GM18517 (cell line): Measurements from ENCODE around the gene MRGPRX3.
"Not testable (repeated sequence)": the region's sequence is repeated elsewhere in the genome, so short reads cannot be mapped to it uniquely, and the experiment has no call there.

Source experiments
- ATAC-seq: cut with Tn5 transposase; IDR thresholded peaks from one replicate; pipeline ENCODE4 v1.9.1; 2021; ENCODE audit warnings: mild to moderate bottlenecking, moderate library complexity; ENCODE audit not compliant: unreplicated experiment

Gene MRGPRX3

GRCh38 chr11:18132341-18132740, at the start of gene MRGPRX3:
Gene MRGPRX3 (plus strand): TSS chr11:18132571. CDS start chr11:18137203, 4,632 bp downstream.
- no peak for ATAC-seq

GRCh38 chr11:18088366-18088765, 44.0 kb upstream of the MRGPRX3 start:
- no peak for ATAC-seq

GRCh38 chr11:18088966-18089365, 43.4 kb upstream of the MRGPRX3 start:
- ATAC-seq, result no peak

- ATAC-seq, result no peak
These were observed 40.6 kb upstream of the MRGPRX3 start for GRCh38 chr11:18091731-18092130.

- ATAC-seq, result no peak
These were observed 38.4 kb upstream of the MRGPRX3 start for GRCh38 chr11:18093959-18094358.

- no peak for ATAC-seq
These were observed 31.3 kb upstream of the MRGPRX3 start for GRCh38 chr11:18100926-18101656.

- no peak for ATAC-seq
These were observed 27.1 kb upstream of the MRGPRX3 start for GRCh38 chr11:18105086-18105801.

- peak; percentile 77 for ATAC-seq
These were observed 26.4 kb upstream of the MRGPRX3 start, which contains the start of gene SAAL1 for GRCh38 chr11:18105802-18106574. Gene SAAL1 (minus strand): TSS chr11:18106082. CDS start chr11:18106041, 41 bp downstream.

- no peak for ATAC-seq
These were observed 25.7 kb upstream of the MRGPRX3 start for GRCh38 chr11:18106688-18107087.

GRCh38 chr11:18108254-18108653, 24.1 kb upstream of the MRGPRX3 start:
- no peak for ATAC-seq

GRCh38 chr11:18111005-18111404, 21.4 kb upstream of the MRGPRX3 start:
- no peak for ATAC-seq

GRCh38 chr11:18115360-18116127, 16.8 kb upstream of the MRGPRX3 start:
- peak; percentile 85 for ATAC-seq

GRCh38 chr11:18121331-18121828, 11.0 kb upstream of the MRGPRX3 start:
- not testable (repeated sequence) for ATAC-seq

- ATAC-seq, result not testable (repeated sequence)
These were observed 1.3 kb upstream of the MRGPRX3 start for GRCh38 chr11:18131115-18131514.

GRCh38 chr11:18135308-18135707, 2.9 kb downstream of the MRGPRX3 start:
- ATAC-seq, result no peak

GRCh38 chr11:18137186-18137800, 4.9 kb downstream of the MRGPRX3 start:
- no peak for ATAC-seq

- ATAC-seq, result no peak
These were observed 7.8 kb downstream of the MRGPRX3 start for GRCh38 chr11:18140145-18140544.

- ATAC-seq, result no peak
These were observed 11.9 kb downstream of the MRGPRX3 start for GRCh38 chr11:18144243-18144642.

- ATAC-seq, result no peak
These were observed 12.7 kb downstream of the MRGPRX3 start for GRCh38 chr11:18145025-18145424.

GRCh38 chr11:18145837-18146236, 13.5 kb downstream of the MRGPRX3 start:
- ATAC-seq, result no peak
